Measurements from ENCODE around the gene OR11H1. TPM values are rescaled to one million over a fixed set of nuclear protein-coding genes. Genes with fewer than 3 reads are reported as not detected.
A peak's percentile ranks its signal among the peaks of the same experiment; 100 is the strongest.
"Not testable (repeated sequence)": the region's sequence is repeated elsewhere in the genome, so short reads cannot be mapped to it uniquely, and the experiment has no call there.

The OR11H1 gene
- total RNA-seq = not detected
- not detected for polyA plus RNA-seq
- long read RNA-seq, donor 1 = 0 reads
- long read RNA-seq, donor 2 = 0 reads
- long read RNA-seq, donor 3 = 0 reads

- intact Hi-C loops (cut with DNase I); ATAC-seq; H3K27ac ChIP-seq; H3K4me1 ChIP-seq; DNase-seq; H3K36me3 ChIP-seq; H3K4me3 ChIP-seq; H3K9me3 ChIP-seq; H3K27me3 ChIP-seq: not testable (repeated sequence)
- no CpG with 5 or more reads among the region's 3 CpGs for WGBS, 4 donors
These were observed at the start of gene OR11H1 for GRCh38 chr22:15527892-15528291. TSS of gene OR11H1 (plus strand) at chr22:15528192. CDS start at chr22:15528192, 0 bp downstream.

GRCh38 chr22:15509967-15510366 is 18.0 kb upstream of the OR11H1 start:
- H3K9me3 ChIP-seq; DNase-seq; H3K27me3 ChIP-seq; H3K4me1 ChIP-seq; H3K27ac ChIP-seq; H3K4me3 ChIP-seq; intact Hi-C loops (cut with DNase I); ATAC-seq; H3K36me3 ChIP-seq: not testable (repeated sequence)
- WGBS, 4 donors = 61 to 67% (median 62%) methylated on average over 17 to 21 of the region's 30 CpGs; no CpG with 5 or more reads in 1 of the 4 donors

GRCh38 chr22:15515896-15516295 is 12.1 kb upstream of the OR11H1 start:
- H3K36me3 ChIP-seq; H3K4me1 ChIP-seq; ATAC-seq; H3K9me3 ChIP-seq; H3K27ac ChIP-seq; H3K27me3 ChIP-seq; H3K4me3 ChIP-seq; intact Hi-C loops (cut with DNase I): not testable (repeated sequence)
- 87 to 89% methylated on average over 9 of the region's 9 CpGs; no CpG with 5 or more reads in 2 of the 4 donors for WGBS, 4 donors
- peak in 3 of 5 donors; percentile 6 to 22 (median 17) for DNase-seq

GRCh38 chr22:15553767-15554166 is 25.8 kb downstream of the OR11H1 start:
- 60 to 65% (median 63%) methylated on average over 10 to 16 of the region's 31 CpGs for whole genome bisulfite sequencing, 4 donors
- H3K4me1 ChIP-seq; intact Hi-C loops (cut with DNase I); H3K27me3 ChIP-seq; H3K4me3 ChIP-seq; H3K36me3 ChIP-seq; H3K9me3 ChIP-seq; H3K27ac ChIP-seq: not testable (repeated sequence)
- ATAC-seq (peak in 1 of 4 donors; percentile 58), DNase-seq (peak in 2 of 5 donors; percentile 12 to 61)

- intact Hi-C loops (cut with DNase I); DNase-seq; H3K9me3 ChIP-seq; H3K27ac ChIP-seq; H3K36me3 ChIP-seq; ATAC-seq; H3K4me3 ChIP-seq; H3K27me3 ChIP-seq; H3K4me1 ChIP-seq: not testable (repeated sequence)
- 70 to 80% (median 76%) methylated on average over 5 to 8 of the region's 10 CpGs for WGBS, 4 donors
These were observed 35.5 kb downstream of the OR11H1 start for GRCh38 chr22:15563461-15563860.

- intact Hi-C loops (cut with DNase I); H3K27ac ChIP-seq: not testable (repeated sequence)
These were observed 37.1 kb downstream of the OR11H1 start for GRCh38 chr22:15565063-15565462.

More at GRCh38 chr22:15565063-15565462, 37.1 kb downstream of the OR11H1 start:
- H3K4me3 ChIP-seq, ATAC-seq, H3K9me3 ChIP-seq, DNase-seq, H3K4me1 ChIP-seq, H3K27me3 ChIP-seq, H3K36me3 ChIP-seq: not testable (repeated sequence)

Other genes starting within 250 kb of the OR11H1 start
- gene POTEH, start 161.8 kb downstream of the OR11H1 start, total RNA-seq = not detected
- gene POTEH, start 161.8 kb downstream of the OR11H1 start, polyA plus RNA-seq = not detected

Data from heart left ventricle (tissue), 16 donors.